Erythroblast (primary cell): ENCODE measurements around the gene SET.
"Not testable (repeated sequence)": the region's sequence is repeated elsewhere in the genome, so short reads cannot be mapped to it uniquely, and the experiment has no call there.

Source experiments
- DNase-seq, 2 experiments: peaks; one replicate each; lab custom pipeline; 2025; lab: John Stamatoyannopoulos, UW
- GATA1 ChIP-seq: IDR thresholded peaks from 2 replicates; pipeline ENCODE4 v1.6.1; 2011; ENCODE audit warnings: low read depth, mild to moderate bottlenecking, control low read depth, low read length, moderate library complexity
- POLR2A ChIP-seq: IDR thresholded peaks from 2 replicates; pipeline ENCODE4 v1.6.1; 2011; ENCODE audit warnings: mild to moderate bottlenecking, low read length

SET gene

DNA sequence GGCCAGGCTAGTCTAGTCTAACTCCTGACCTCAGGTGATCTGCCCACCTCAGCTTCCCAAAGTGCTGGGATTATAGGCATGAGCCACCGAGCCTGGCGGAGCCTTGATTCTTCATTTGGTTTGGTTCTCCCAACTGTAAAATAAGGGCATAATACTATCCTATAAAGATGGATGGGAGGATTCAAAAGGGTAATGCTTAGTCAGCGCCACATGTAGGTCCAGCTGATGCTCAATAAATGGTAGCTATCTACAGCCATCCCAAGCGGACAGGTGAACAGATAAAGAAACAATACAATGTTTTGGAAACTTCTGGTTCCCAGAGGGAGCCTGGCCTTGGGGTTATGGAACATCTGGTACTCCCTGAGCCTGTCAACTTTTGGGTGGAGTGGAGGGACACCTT is 13.6 kb upstream of the SET start:
- TF ChIP-seq GATA1 (no peak), POLR2A (no peak)
- DNase-seq, result no peak

GRCh38 chr9:128677794-128678193 is 11.2 kb upstream of the SET start:
- no peak for TF ChIP-seq POLR2A
- TF ChIP-seq GATA1, result no peak
- no peak for DNase-seq

DNA sequence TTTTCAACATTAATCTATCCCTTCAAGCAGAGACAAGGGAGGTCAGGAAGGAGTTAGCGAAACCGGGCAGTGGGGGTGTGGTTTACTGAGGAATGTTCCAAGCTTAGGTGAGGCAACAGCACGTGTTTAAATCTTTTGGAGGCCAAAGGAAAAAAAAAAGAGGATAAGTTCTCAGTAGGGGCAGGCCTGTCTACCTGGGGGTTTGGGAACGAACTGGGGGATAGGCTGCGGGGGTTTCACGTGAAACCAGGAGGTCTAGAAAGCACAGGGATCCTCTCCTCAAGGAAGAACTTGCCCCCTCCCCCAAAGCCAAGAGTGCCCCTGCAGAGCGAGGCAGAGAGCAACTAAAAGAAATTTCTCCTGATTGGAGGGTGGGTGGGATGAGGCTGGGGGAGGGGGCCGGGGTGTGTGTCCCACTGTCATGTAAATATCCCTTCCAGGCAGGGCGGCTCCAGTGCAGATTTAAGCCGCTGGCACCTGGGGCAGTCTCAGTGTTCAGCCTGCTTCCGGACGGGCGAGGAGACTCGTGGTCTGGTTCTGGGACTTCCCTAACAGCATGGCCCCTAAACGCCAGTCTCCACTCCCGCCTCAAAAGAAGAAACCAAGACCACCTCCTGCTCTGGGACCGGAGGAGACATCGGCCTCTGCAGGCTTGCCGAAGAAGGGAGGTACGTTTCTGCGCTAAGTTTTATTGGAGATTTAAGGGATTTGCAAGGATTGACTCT is 5.5 kb upstream of the SET start:
- no peak for DNase-seq

GRCh38 chr9:128684065-128684324 is 5.0 kb upstream of the SET start:
- no peak for TF ChIP-seq POLR2A
- TF ChIP-seq GATA1, result no peak
- no peak for DNase-seq

More for the DNA sequence above, 5.5 kb upstream of the SET start:
- TF ChIP-seq GATA1, result no peak
- TF ChIP-seq POLR2A, result no peak

DNA sequence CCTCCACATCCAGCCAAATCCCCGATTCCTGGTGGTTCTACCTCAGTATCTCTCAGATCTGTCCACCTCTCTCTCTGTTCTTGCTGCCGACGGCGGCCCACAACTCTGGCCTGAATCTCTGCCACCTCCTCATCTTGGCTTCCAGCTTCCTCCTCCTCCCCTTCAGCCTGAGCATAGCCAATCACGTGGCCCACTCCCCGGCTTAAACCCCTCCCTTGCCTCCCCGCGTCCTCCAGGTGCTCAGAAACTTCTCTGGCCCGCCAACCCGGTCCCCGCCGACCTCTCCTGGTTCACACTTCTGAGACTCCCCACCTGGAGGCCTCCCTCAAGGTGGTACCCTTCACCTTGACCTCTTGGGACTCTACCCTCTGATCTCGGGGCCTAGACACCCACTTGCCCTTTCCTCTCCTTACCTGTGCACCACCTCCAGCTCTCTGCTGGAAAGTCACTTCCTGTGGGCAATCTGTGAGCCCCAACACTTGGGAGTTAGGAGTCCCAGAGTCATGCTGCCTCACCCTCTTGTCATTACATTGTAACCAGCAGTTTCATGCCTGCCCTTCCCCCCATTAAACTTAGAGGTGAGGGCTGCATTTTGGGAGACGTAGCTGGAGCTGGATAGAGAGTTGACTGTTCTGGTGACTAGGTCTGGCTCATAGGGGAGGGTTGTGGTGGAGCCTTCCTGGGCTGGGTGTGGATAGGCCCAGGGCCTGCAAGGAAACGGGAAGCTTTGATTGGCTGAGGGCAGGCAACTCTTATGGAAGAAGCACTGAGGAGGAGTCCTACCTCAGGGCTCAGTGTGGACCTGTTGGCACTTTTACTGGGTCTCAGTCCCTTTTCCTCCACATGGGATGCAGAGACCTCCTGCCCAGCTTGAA is 4.5 kb upstream of the SET start:
- peak; percentile 42 to 47 for DNase-seq
- TF ChIP-seq POLR2A (no peak), GATA1 (no peak)

DNA sequence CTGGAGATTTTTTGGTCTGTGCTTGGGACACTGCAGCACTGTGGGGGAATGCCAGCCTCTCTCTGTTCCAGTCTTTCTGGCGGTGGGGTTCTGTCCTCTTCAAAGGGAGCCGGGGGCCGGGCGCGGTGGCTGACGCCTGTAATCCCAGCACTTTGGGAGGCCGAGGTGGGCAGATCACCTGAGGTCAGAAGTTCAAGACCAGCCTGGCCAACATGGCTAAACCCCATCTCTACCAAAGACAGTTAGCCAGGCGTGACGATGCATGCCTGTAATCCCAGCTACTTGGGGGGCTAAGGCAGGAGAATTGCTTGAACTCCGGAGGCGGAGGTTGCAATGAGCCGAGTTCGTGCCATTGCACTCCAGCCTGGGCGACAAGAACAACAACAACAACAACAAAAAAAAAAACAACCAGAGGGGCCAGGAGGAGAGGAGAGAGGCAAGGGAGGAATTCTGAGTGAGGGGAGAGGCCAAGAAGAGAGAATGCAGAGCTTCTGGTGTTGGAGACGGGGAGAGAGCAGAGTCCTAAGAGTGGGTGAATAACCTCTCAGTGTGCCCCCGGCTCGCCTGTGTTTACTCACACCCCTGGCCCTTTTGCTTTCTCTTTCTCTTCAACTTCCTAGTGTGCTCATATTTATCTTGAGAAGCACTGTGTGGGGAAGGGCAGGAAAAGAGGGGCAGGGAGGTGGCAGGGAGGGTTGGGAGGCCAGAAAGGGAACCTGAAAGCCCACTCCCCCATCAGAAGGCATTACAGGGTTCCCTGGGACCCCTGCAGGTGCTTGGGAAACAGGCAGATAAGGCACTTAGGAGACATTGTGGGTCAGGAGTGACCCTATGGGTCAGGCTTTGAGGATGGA is 3.2 kb upstream of the SET start:
- TF ChIP-seq GATA1 (no peak), POLR2A (no peak)
- DNase-seq, result peak; percentile 63 to 77

DNA sequence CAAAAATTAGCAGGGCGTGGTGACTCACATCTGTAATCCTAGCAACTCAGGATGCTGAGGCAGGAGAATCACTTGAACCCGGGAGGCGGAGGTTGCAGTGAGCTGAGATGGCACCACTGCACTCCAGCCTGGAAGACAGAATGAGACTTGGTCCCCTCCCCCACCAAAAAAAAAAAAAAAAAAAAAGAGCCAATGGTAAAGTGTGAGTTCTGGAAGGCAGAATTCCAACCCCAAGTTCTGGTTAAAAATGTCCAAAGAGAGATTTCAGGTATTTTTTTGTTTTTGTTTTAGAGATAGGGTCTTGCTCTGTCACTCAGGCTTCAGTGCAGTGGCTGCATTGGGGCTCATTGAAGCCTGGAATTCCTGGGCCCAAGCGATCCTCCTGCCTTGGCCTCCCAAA is 1.6 kb upstream of the SET start:
- TF ChIP-seq GATA1 (no peak), POLR2A (no peak)
- no peak for DNase-seq

DNA sequence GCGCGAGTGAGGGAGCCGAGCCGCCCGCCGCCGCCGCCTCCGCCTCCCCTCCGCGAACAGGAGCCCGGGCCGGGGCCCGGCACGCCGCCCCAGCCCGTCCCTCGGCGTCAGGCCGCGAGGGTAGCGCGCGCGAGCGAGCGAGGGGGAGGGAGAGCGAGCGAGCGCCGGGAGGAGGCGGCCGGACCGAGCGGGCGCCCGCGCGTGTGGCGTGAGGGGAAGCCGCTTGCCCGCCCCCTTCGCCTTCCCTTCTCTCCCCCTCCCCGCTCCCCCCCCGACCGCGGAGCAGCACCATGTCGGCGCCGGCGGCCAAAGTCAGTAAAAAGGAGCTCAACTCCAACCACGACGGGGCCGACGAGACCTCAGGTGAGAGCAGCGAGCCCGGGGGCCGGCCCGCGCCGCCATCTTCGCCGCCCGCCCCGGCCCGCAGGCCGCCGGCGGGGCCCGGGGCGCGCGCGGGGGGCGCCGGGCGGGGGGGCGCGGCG is 312 bp downstream of the SET start:
- peak; percentile 81 to 88 for DNase-seq
- TF ChIP-seq GATA1 (no peak), POLR2A (peak; percentile 11)

DNA sequence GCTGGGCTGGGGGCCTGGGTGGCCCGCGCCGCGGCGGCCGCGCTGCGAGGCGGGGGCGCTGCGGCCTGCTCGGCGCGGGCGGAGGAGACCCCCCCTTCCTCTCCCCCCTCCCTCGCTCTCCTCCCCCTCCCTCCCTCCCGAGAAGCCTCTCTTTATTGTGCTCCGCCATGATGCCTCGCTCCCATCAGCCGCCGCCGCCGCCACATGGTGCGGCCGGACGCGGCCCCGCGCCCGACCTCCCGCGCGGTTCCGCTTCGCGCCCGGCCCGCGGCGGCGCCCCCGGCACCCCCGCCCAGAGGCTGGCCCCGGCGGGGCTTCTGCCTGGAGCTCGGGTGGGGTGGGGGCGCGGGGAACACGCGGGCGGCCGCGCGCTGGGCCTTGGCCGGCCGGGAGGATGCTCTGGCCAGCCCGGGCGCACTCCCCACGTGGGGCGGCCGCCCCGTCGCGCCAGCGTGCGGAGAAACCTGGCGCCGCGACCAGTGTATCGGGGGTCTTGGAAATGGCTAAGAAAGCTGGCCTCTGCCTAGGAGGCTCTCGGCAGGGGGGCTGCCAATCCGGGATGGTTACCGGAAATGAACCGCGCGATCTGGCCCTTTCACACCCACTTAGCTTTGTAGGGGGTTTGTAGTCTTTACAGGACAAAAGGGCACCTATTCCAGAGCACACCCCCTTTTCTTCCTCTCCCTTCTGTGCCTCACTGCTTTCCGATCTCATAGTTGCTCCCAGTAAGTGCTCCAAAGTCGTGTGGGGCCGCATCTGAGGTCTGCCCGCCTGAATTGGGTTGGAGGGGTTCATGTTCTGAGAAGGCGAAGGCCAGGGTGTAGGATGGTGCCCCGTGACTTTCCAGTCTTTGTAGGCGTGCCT is 1.0 kb downstream of the SET start:
- TF ChIP-seq GATA1 (no peak), POLR2A (no peak)
- peak; percentile 70 to 77 for DNase-seq

DNA sequence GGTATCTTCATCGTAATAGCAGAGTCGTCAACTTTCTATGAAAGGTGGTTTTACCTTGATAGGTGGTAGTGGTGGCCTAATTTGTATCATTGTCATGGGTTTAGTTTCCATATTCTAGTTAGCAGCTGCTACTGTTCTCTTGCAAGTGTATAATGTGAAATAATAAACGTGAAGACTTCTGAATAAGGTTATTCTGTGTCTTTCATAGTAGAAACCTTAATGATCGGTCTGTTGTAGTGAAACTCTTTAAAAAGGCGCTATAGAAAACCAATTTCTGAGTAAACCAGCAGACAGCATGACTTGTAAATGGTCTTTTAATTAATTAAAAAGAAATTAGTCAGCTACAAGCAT is 1.6 kb downstream of the SET start:
- DNase-seq, result no peak
- no peak for TF ChIP-seq GATA1
- TF ChIP-seq POLR2A, result no peak

- not testable (repeated sequence) for DNase-seq
These were observed 4.7 kb downstream of the SET start for GRCh38 chr9:128693738-128694137.

- TF ChIP-seq POLR2A (no peak), GATA1 (no peak)
These were observed 5.3 kb downstream of the SET start for GRCh38 chr9:128694344-128694743.

More at GRCh38 chr9:128694344-128694743, 5.3 kb downstream of the SET start:
- no peak for DNase-seq
